ENCODE measurements around the gene TMEM164. TPM values are rescaled to one million over a fixed set of nuclear protein-coding genes. Genes with fewer than 3 reads are reported as not detected.

Gene TMEM164
- total RNA-seq, 6 experiments from 2014 or later: 8.5 to 12.5 (median 9.6) TPM

GRCh38 chrX:110123331-110123782, 120.4 kb downstream of the TMEM164 start:
- Mint-ChIP-seq H3K27me3 (ENCODE audit: insufficient read depth) (no peaks in the 10 kb centered on the region; the same call in 1 of the 2 replicates), H3K36me3 (ENCODE audit: low read depth) (no peaks in the 10 kb centered on the region), H3K27ac (no peak overlapping the region), H3K4me1 (ENCODE audit: low read depth) (no peaks in the 10 kb centered on the region), H3K9me3 (no peaks in the 10 kb centered on the region), H3K4me3 (no peak overlapping the region)
- no peak for DNase-seq
- TF ChIP-seq, protein P1, sequence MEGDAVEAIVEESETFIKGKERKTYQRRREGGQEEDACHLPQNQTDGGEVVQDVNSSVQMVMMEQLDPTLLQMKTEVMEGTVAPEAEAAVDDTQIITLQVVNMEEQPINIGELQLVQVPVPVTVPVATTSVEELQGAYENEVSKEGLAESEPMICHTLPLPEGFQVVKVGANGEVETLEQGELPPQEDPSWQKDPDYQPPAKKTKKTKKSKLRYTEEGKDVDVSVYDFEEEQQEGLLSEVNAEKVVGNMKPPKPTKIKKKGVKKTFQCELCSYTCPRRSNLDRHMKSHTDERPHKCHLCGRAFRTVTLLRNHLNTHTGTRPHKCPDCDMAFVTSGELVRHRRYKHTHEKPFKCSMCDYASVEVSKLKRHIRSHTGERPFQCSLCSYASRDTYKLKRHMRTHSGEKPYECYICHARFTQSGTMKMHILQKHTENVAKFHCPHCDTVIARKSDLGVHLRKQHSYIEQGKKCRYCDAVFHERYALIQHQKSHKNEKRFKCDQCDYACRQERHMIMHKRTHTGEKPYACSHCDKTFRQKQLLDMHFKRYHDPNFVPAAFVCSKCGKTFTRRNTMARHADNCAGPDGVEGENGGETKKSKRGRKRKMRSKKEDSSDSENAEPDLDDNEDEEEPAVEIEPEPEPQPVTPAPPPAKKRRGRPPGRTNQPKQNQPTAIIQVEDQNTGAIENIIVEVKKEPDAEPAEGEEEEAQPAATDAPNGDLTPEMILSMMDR (IDR thresholded peaks at IDR 0.05): no peak

DNA sequence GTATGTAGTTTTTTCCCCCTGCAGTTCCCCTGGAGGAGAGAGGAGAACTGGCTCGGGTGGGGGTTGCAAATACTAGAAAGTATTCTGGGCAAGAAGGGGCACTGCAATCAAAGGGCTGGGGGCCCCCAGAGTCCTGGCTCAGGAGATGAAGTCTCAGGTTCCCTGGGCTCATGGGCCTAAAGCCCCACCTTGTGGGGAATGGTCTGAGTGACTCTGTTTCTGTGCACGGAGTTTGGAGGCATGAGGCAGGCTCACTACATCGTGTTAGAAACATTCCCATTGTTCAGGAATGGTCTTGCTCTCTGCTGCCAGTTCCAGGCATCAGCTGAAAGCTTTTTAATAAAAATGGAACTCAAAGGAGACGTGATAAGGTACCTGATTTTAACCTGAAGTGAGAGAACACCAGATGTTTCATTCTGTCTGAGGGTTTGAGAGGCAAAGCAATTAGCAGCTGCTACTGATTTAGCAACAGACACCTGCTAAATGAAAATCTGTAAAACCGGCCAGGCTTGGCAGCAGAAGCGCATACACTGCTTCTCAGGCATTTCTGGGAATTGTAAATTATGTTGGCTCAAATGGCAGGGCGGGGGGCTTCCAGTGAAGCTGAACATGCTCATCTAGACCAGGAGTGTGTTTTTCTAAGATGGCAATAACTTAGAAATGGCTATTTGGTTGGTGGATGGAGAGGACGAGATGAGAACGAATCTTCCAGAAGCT, 122.7 kb downstream of the TMEM164 start:
- TF ChIP-seq, protein P1 (IDR thresholded peaks at IDR 0.05): no peak
- Mint-ChIP-seq H3K9me3 (no peaks in the 10 kb centered on the region), H3K4me3 (no peak overlapping the region), H3K27me3 (ENCODE audit: insufficient read depth) (no peaks in the 10 kb centered on the region; the same call in 1 of the 2 replicates), H3K27ac (no peak overlapping the region), H3K36me3 (ENCODE audit: low read depth) (no peaks in the 10 kb centered on the region), H3K4me1 (ENCODE audit: low read depth) (no peaks in the 10 kb centered on the region)
- no peak for DNase-seq

DNA sequence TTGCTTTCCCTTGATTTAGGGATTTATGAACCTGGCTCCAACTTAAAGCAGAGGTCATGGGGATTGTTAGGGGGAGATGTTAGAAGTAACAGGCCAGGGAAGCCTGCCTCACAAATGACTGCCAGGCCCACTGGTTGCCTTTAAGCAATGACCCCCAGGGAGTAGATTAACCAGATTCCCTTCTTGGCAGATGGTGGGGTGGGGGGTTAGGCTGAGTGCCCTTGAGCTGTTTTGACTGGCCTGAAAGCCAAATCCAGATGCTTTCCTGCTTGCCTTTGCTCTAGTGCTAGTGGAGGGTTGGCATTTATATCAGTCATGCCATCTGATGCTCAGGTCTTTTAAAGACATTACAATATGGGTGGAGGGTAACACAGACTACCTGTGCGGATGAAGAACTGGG, 128.1 kb downstream of the TMEM164 start:
- Mint-ChIP-seq H3K36me3 (ENCODE audit: low read depth) (no peaks in the 10 kb centered on the region), H3K9me3 (no peaks in the 10 kb centered on the region), H3K27ac (no peak overlapping the region), H3K27me3 (ENCODE audit: insufficient read depth) (no peaks in the 10 kb centered on the region; the same call in 1 of the 2 replicates), H3K4me3 (no peak overlapping the region), H3K4me1 (ENCODE audit: low read depth) (peaks cover 8% of the 10 kb centered on the region)
- DNase-seq: no peak
- TF ChIP-seq, protein P1 (IDR thresholded peaks at IDR 0.05): no peak

DNA sequence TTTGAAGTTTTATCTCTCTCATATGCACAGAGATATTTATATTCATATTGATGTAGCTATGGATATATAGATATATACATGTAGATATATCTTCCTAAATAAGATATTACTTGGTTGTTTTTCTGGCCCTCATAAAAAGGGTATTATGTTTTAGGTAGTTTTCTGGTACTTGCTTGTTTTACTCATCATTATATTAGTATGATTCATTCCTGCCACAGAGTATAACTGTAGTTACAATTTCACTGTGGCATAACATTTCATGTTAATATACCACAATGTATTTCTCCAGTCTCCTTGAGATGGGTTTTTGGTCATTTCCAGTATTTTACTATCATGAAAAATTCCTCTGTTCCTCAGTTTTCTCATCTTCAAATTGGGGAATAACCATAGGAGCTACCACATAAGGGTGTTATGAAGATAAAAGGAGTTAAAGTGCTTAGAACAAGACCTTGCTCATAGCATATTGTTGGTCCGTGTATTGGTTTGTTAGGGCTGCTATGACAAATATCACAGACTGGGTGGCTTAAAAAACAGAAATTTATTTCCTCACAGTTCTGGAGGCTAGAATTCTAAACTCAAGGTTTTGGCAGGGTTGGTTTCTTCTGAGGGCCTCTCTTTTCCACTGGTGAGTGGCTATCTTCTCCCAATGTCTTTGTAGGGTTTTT, 129.7 kb downstream of the TMEM164 start:
- TF ChIP-seq, protein P1 (IDR thresholded peaks at IDR 0.05): no peak
- Mint-ChIP-seq H3K36me3 (ENCODE audit: low read depth) (no peaks in the 10 kb centered on the region), H3K27me3 (ENCODE audit: insufficient read depth) (no peaks in the 10 kb centered on the region; the same call in 1 of the 2 replicates), H3K4me1 (ENCODE audit: low read depth) (peaks cover 8% of the 10 kb centered on the region), H3K4me3 (no peak overlapping the region), H3K9me3 (no peaks in the 10 kb centered on the region), H3K27ac (no peak overlapping the region)
- no peak for DNase-seq

GRCh38 chrX:110133735-110134370, 130.9 kb downstream of the TMEM164 start:
- TF ChIP-seq, protein P1 (IDR thresholded peaks at IDR 0.05): no peak
- H3K4me1 Mint-ChIP-seq (ENCODE audit: low read depth): peaks cover 8% of the 10 kb centered on the region
- no peak overlapping the region for H3K4me3 Mint-ChIP-seq
- H3K27me3 Mint-ChIP-seq (ENCODE audit: insufficient read depth): no peaks in the 10 kb centered on the region; the same call in 1 of the 2 replicates
- no peak for DNase-seq
- H3K36me3 Mint-ChIP-seq (ENCODE audit: low read depth): no peaks in the 10 kb centered on the region
- no peaks in the 10 kb centered on the region for H3K9me3 Mint-ChIP-seq
- no peak overlapping the region for H3K27ac Mint-ChIP-seq

Data from HFFc6 (cell line).